Activated T-cell treated with anti-CD3 and anti-CD28 coated beads, Interleukin-2, amount 50 U/mL, for 24 hours (primary cell): ENCODE results near the gene DSC3.

Experiments
- DNase-seq: peaks from one replicate; pipeline ENCODE4 v3.0.0-alpha.2; 2020
- H3K27ac Mint-ChIP-seq: 2 replicates; pipeline ENCODE4 v1.8.0; 2020; ENCODE audit warnings: mild to moderate bottlenecking, mixed read lengths
- H3K27me3 Mint-ChIP-seq: 2 replicates; pipeline ENCODE4 v1.8.0; 2020; ENCODE audit warnings: mixed read lengths
- H3K36me3 Mint-ChIP-seq: 2 replicates; pipeline ENCODE4 v1.8.0; 2020; ENCODE audit warnings: low read depth, mixed read lengths
- H3K4me1 Mint-ChIP-seq: 2 replicates; pipeline ENCODE4 v1.8.0; 2020; ENCODE audit warnings: low read depth, mixed read lengths
- H3K4me3 Mint-ChIP-seq: 2 replicates; pipeline ENCODE4 v1.8.0; 2020; ENCODE audit warnings: mild to moderate bottlenecking, moderate library complexity, mixed read lengths
- H3K9me3 Mint-ChIP-seq: 2 replicates; pipeline ENCODE4 v1.8.0; 2020; ENCODE audit warnings: mixed read lengths

DSC3 gene

DNA sequence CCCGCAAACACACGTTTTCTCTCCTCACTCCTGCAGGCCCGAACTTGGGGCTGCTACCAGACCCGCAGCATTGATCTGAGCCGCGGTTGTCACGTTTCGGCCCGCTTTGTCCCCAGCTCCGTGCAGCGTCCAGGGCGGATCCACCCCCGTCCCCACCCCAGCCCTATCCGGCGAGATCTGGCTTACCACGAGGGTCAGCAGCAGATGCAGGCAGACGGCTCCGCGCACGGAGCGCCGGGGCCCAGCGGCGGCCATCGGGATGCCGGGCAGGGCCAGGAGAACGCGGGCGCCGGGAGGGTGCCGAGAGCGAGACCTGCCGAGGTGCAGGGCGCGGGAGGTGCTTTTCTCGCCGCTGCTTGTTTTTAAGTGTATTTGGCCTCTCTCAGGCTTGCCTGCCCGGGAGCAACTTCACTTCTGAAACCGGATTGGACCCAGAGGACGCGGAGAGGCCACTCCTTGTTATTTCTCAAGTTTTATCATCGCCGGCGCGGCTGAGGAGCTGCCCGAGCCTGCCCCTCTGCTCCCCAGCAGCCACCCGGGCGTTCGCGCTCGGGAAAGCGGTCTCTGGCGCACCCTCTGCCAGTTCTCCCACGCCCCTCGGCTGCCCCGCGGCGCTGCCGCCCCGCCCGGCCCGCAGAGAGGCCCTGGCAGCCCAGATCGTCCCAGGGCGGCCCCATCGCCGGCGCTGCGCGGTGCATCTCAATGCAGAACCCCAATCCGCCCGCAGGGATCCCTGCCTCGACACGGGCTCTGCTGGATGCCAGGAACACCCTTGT is at the start of gene DSC3:
Gene DSC3 (minus strand): TSS at position 337 of the 776 bp plus-strand sequence. CDS start 82 bp downstream, at position 255.
- Mint-ChIP-seq H3K4me3 (peak within 1 kb of the TSS; percentile 12), H3K36me3 (peaks cover 3% of the 10 kb centered on the region)

DNA sequence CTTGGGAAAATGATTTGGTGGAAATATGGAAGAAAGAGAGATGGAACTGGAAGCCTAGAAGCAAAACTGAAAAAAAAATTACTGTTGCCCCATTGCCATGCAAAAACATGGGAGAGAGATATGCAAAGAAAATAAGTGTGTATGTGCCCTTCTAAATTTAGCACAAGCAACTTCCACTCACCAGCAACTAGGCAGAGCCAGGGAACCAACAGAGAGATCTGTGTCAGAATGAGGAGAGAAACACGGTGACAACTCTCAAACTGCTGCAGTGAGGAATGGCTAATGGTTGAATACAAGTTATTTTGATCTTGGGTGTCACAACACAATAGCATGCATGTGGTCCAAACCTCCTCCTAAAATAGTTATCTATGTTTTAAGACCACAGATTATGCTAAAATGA is 48.8 kb upstream of the DSC3 start:
- Mint-ChIP-seq H3K27ac (no peak overlapping the region), H3K27me3 (no peaks in the 10 kb centered on the region), H3K9me3 (peaks cover 19% of the 10 kb centered on the region), H3K4me1 (no peaks in the 10 kb centered on the region), H3K36me3 (no peaks in the 10 kb centered on the region), H3K4me3 (no peak overlapping the region)
- no peak for DNase-seq

More for the DNA sequence above, at the start of gene DSC3:
- peak; percentile 24 for DNase-seq
- peaks cover 3% of the 10 kb centered on the region for H3K4me1 Mint-ChIP-seq
- peaks cover 4% of the 10 kb centered on the region for H3K9me3 Mint-ChIP-seq
- H3K27ac Mint-ChIP-seq = no peak within 1 kb of the TSS
- peaks cover 39% of the 10 kb centered on the region for H3K27me3 Mint-ChIP-seq

DNA sequence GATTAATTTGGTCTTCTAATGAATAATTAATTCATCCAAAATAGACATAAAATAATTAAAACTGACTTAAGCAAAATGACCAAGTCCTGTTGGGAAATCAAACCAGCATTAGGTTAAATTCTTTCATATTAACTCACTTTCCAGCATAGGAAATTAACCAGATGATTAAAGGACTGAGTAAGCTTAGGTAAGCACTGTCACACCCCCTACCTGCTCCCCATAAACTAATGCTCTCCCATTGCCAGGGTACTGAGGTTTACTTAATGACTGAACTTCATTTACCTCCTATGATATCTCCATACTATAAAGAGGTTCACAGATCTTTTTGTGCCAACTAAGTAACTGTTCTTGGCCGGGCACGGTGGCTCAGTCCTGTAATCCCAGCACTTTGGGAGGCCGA is 46.0 kb upstream of the DSC3 start:
- Mint-ChIP-seq H3K9me3 (peaks cover 13% of the 10 kb centered on the region), H3K36me3 (no peaks in the 10 kb centered on the region), H3K27ac (no peak overlapping the region), H3K27me3 (no peaks in the 10 kb centered on the region), H3K4me1 (no peaks in the 10 kb centered on the region), H3K4me3 (no peak overlapping the region)
- no peak for DNase-seq

DNA sequence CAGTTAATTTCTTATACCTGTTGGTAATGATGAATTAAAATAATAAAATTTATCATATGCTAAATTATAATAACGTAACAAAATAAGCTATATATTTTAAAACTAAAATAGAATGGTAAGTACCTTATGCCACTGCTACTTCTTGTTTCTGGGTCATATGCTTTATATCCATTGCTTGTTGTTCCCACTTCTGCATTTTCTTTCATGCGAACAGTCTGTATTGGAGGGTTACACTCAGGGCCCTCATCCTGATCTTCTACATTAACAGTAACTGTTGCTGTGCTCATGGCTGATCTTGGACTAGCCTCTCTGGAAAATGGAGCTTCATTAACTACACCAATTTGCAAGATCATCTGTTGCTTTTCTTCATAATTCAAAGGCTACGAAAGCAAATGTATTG is 37.4 kb upstream of the DSC3 start:
- H3K4me1 Mint-ChIP-seq = no peaks in the 10 kb centered on the region
- DNase-seq = no peak
- no peaks in the 10 kb centered on the region for H3K36me3 Mint-ChIP-seq
- H3K27me3 Mint-ChIP-seq = no peaks in the 10 kb centered on the region
- H3K4me3 Mint-ChIP-seq = no peak overlapping the region
- no peak overlapping the region for H3K27ac Mint-ChIP-seq
- H3K9me3 Mint-ChIP-seq = peaks cover 2% of the 10 kb centered on the region

DNA sequence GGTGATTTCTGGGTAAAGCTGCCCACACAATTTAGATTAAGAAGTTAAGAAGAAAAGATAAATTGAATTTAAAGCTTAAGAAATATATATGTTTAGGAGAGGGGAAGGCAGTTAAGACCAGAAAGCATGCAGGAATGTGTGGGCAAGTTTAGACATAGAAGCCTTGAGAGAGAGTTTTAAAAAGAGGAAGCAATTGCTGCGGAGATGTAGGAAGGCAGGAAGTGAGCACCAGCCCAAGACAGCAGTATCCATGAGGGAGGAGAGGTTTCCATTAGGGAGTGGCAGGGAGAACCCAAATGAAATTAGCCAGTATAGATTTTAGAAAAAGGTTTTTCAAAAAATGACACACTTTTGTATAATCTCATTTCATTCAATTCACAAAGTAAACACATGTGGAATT is 35.3 kb upstream of the DSC3 start:
- no peaks in the 10 kb centered on the region for H3K4me1 Mint-ChIP-seq
- no peaks in the 10 kb centered on the region for H3K27me3 Mint-ChIP-seq
- peaks cover 8% of the 10 kb centered on the region for H3K9me3 Mint-ChIP-seq
- H3K36me3 Mint-ChIP-seq = no peaks in the 10 kb centered on the region
- H3K4me3 Mint-ChIP-seq = no peak overlapping the region
- DNase-seq = no peak
- H3K27ac Mint-ChIP-seq = no peak overlapping the region

DNA sequence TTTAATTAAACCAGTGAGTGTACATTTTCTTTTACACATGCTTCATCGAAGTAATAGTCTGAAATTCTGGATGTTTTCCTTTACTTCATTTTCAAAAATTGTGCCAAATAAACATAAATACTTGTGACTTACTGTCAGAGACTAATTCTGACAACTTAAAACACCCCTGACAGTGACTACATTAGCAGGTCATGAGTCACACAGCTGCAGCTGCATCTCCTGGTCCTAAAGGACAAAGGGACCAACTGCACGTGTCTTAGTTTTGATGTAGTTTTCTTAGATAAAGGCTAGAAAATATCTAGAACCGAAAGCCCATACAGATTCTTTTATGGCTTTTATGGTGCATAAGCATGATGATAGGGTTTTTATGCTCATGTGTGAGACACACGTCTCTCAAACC is 29.6 kb upstream of the DSC3 start:
- H3K4me3 Mint-ChIP-seq = no peak overlapping the region
- H3K27me3 Mint-ChIP-seq = no peaks in the 10 kb centered on the region
- H3K27ac Mint-ChIP-seq = no peak overlapping the region
- H3K36me3 Mint-ChIP-seq = no peaks in the 10 kb centered on the region
- H3K4me1 Mint-ChIP-seq = no peaks in the 10 kb centered on the region
- DNase-seq = no peak
- H3K9me3 Mint-ChIP-seq = peaks cover 9% of the 10 kb centered on the region

DNA sequence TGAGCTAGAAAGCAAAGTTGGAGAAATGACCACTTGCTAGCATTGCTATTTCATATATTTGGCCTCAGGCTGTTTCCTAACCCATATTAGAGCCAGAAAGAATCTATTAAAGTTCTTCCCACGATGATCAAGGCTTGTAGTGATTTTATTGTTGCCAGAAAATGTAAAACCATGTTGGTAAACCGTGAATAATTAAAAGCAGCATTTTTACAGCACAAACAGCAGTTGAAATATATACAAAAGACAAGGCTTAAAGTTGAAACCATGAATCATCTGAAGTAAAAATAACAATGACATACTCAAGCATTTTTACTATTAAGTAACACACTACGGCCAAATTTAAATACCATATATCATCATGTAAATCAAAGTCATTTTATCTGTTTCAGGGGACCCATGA is 27.7 kb upstream of the DSC3 start:
- H3K27ac Mint-ChIP-seq = no peak overlapping the region
- no peaks in the 10 kb centered on the region for H3K36me3 Mint-ChIP-seq
- no peak overlapping the region for H3K4me3 Mint-ChIP-seq
- peaks cover 9% of the 10 kb centered on the region for H3K9me3 Mint-ChIP-seq
- H3K4me1 Mint-ChIP-seq = no peaks in the 10 kb centered on the region
- no peaks in the 10 kb centered on the region for H3K27me3 Mint-ChIP-seq
- no peak for DNase-seq

DNA sequence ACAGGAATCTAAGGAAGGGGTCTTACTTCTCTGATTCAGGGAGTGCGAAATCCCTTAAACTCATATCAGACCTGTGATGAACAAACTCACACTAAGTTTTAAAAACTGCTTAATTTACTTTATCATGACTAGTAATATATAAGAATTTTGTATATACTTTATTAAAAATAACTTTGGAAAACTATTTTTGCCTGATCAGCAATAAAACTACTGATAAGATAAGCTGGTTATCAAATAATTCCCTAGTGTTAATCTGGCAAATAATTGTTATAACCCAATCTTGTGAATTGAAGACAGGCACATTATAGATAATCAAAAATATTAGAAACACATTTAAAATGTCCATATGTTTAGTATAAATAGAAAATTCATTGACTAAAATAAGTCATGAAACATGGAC is 23.7 kb upstream of the DSC3 start:
- Mint-ChIP-seq H3K4me1 (no peaks in the 10 kb centered on the region), H3K27me3 (no peaks in the 10 kb centered on the region), H3K4me3 (no peak overlapping the region), H3K36me3 (no peaks in the 10 kb centered on the region), H3K27ac (no peak overlapping the region), H3K9me3 (peaks cover 6% of the 10 kb centered on the region)
- DNase-seq = no peak

DNA sequence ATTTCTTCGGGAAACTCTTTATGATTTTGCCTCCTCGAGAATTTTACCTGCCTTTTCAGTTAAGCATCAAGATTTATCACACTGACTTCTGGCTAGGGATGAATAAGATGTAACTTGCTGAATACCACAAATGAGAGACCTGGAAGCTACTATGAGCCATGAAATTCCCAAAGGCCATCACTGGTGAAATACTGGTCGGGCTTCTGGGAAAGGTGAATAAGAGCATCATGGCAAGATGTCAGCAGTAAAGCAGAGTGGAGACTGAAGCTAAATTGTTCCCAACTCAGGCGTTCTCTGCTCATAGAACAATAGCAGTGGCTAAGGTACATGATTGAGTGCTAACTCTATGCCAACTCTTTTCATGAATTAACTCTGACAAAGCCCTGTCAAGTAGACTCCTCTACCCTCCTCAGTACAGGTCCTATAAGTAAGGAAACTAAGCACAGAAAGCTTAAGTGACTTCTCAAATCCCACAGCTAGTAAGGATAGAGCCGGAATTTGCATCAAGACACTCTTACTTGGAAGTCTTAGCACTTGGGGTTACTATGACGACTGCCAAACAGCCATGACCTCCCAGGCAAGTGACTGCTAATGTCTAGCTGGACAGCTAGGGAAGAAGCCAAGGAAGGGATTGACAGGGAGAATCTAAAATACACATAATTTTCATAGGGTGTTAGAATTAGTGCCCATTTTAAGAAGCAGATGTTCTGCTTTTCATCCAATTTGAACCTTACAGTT is 22.7 kb upstream of the DSC3 start:
- Mint-ChIP-seq H3K4me3 (no peak overlapping the region), H3K9me3 (peaks cover 6% of the 10 kb centered on the region), H3K4me1 (no peaks in the 10 kb centered on the region), H3K36me3 (no peaks in the 10 kb centered on the region), H3K27ac (no peak overlapping the region), H3K27me3 (no peaks in the 10 kb centered on the region)
- DNase-seq = no peak

DNA sequence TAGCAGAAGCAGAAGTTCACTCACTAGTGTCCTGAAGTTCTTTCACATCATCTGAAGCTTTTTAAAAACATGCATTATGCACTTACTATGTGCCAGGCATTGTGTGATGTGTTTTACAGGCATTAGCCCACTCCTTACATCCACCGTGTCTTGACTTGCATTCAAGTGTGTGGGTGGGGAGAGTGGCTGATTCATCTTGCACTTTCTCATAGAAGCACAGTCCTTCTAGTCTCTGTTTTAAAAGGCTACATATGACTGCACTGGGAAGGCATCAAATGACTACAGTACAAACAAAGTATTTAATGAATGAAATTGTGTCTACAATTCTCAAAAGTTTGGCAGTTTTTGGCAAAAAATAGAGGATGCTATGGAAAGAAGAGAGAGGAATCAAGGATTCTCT is 21.6 kb upstream of the DSC3 start:
- DNase-seq = no peak
- H3K4me1 Mint-ChIP-seq = no peaks in the 10 kb centered on the region
- no peak overlapping the region for H3K4me3 Mint-ChIP-seq

DNA sequence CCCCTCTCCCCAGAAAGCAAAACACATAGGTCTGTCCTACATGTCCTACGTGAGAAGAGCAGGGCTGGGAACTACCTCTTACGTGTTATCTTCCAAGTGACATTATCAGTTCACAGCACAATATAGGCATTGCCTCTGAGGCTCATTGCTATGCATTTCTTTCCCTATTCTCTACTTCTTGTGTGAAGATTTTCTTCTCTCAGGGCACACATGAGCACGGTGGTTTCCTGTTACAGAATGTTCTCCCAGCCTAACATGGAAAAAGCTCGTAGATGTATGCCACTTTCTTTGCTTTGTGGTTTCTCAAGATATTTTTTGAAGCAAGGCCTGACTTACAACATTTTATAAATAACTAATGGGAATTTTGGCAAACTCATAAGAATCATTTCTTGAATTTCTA is 19.4 kb upstream of the DSC3 start:
- no peak for DNase-seq
- Mint-ChIP-seq H3K27ac (no peak overlapping the region), H3K9me3 (peaks cover 6% of the 10 kb centered on the region), H3K36me3 (no peaks in the 10 kb centered on the region), H3K4me3 (no peak overlapping the region), H3K4me1 (no peaks in the 10 kb centered on the region), H3K27me3 (no peaks in the 10 kb centered on the region)

More for the DNA sequence above, 21.6 kb upstream of the DSC3 start:
- Mint-ChIP-seq H3K27ac (no peak overlapping the region), H3K9me3 (peaks cover 6% of the 10 kb centered on the region), H3K36me3 (no peaks in the 10 kb centered on the region), H3K27me3 (no peaks in the 10 kb centered on the region)

DNA sequence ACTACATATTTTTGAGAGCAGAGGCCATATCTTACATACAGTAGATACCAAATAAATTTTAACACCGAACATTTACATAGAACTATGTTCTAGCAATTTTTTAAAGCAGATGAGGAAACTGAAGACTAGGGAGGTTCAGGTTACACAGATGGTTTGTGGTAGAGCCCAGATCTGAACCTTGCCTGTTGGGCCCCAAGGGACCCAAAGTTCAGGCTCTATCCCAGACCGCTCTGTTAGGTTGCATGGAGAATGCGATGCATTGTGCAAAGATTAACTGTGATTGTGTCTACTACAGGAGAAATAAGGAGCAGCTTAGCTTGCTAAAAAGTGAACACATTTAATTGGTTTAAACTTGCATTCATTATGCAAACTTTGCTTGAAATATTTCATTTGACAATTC is 16.4 kb upstream of the DSC3 start:
- Mint-ChIP-seq H3K27ac (no peak overlapping the region), H3K4me3 (no peak overlapping the region), H3K4me1 (no peaks in the 10 kb centered on the region), H3K27me3 (no peaks in the 10 kb centered on the region), H3K9me3 (peaks cover 4% of the 10 kb centered on the region), H3K36me3 (no peaks in the 10 kb centered on the region)
- no peak for DNase-seq

DNA sequence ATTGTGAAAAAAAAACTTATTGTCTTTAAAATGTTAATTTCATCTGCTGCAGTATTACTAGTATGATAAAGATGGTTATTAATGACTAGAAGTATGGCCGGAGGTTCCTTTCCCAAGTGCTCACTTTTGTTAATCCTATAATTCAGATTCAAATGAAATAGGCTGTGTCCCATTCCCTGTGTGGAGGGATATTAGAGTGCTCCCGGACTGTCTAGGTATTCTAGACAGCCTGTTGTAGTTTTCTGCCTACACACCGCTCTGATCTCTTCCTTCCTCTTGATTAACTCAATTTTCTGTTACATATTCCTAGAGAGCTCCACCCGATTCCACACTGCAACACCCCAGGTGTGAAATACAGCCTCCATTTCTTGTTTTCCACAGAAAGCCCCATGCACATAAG is 15.4 kb upstream of the DSC3 start:
- Mint-ChIP-seq H3K4me3 (no peak overlapping the region), H3K4me1 (no peaks in the 10 kb centered on the region), H3K36me3 (no peaks in the 10 kb centered on the region), H3K27me3 (no peaks in the 10 kb centered on the region), H3K9me3 (peaks cover 5% of the 10 kb centered on the region), H3K27ac (no peak overlapping the region)
- no peak for DNase-seq

DNA sequence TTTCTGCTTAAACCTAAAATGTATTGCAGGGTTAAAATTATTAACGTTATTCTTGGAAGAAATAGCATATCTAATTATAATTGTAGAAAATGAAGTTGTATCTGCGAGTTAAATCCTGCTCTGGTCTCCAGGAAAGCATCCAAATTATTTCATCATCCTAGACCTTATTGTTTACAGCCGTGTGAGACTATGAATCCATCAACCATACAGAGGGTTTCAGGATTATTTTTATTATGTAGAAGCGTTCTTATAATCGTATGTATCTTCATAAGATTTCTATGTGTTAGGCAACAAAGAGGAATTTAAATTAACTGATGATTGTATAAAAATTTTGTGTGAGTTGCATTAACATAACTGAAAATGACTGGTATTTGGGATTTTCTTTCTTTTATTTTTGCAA is 14.5 kb upstream of the DSC3 start:
- H3K27me3 Mint-ChIP-seq = no peaks in the 10 kb centered on the region
- peaks cover 12% of the 10 kb centered on the region for H3K9me3 Mint-ChIP-seq
- no peaks in the 10 kb centered on the region for H3K36me3 Mint-ChIP-seq
- no peak for DNase-seq
- no peaks in the 10 kb centered on the region for H3K4me1 Mint-ChIP-seq
- H3K4me3 Mint-ChIP-seq = no peak overlapping the region
- H3K27ac Mint-ChIP-seq = no peak overlapping the region

DNA sequence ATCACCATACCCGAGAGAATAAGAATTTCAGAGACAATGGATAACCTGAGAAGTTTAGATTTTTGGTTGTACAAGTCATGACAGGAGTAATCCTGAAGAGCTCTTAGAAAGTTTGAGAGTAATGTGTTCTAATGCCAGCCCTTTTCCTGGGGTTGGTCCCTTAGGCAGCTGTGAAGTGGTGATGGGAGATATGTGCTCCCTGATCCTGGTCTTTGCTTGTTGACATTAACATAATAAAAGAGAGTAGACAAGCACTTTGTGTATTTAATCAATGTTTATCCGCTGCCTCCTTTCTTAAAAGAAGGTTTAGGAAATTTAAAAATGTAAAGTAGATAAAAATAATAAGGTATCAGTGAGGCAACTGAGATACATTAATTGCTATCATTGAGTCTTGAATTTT is 13.8 kb upstream of the DSC3 start:
- Mint-ChIP-seq H3K9me3 (peaks cover 18% of the 10 kb centered on the region), H3K27ac (no peak overlapping the region), H3K36me3 (no peaks in the 10 kb centered on the region), H3K4me3 (no peak overlapping the region), H3K4me1 (no peaks in the 10 kb centered on the region), H3K27me3 (no peaks in the 10 kb centered on the region)
- no peak for DNase-seq
